Activated CD4-positive, alpha-beta T cell treated with anti-CD3 and anti-CD28 coated beads, Interleukin-2, amount 50 U/mL, for 4 hours (primary cell): ENCODE measurements around the gene CFAP74.

Source experiments
- DNase-seq, 2 experiments: peaks; one replicate each; pipeline ENCODE4 v3.0.0-alpha.2; 2020

Gene CFAP74

DNA sequence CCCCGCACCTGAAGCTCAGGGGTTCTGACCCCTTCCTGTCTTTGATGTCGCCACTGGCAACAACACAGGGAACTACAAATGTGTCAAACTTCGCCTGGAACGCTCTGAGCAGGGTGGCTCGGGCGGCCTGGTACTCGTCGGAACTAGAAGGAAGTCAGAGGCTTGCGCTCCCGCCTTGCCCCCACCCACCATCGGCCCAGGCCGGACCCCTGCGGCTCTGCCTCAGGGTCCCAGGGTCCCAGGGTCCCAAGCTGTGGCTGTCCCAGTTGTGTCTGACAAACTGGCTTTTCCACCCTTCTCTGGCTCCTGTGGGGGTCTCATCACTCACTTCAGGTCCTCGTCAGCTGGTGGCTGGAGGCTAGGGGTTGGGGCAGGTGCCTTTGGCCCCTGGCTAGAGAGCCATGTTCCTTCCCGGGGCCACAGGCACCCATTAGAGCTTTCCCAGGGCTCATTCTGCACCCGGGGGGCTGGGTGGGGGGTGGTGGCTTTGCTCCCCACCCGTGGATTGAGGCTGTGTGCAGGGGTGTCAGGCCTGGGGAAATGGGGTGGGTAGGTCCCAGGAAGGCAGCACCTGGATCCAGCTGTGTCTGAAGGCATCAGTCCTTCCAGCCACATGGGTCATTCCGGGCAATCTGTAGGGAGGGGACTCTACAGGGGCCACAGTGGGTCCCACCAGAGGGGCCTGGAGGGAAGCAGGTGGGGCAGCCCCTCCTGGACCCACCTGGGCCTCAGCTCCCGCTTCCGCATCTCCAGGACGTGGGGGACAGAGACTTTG lies 76.5 kb downstream of the CFAP74 start:
- DNase-seq: no peak

DNA sequence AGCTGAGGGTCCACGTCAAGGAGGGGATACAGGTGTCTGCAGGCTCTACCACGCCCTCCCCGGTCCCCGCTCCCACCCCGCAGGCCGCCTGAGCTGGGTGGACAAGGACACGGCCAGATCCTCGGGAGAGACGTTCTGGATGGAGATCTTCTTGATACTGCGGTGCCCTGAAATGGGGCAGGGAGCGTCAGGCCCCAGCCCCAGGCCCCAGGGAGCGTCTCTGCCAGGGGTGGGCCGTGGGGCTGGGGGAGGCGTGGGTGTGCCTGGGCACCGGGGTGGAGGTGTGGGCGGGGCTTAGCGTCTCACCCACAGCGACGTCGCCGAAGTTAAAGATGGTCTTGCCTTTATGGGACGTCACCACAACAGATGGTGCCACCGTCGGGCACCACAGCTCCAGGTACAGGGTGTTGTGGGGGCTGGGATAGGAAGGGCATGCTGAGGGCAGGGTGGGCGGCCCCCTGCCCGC lies 77.2 kb downstream of the CFAP74 start:
- DNase-seq: no peak

DNA sequence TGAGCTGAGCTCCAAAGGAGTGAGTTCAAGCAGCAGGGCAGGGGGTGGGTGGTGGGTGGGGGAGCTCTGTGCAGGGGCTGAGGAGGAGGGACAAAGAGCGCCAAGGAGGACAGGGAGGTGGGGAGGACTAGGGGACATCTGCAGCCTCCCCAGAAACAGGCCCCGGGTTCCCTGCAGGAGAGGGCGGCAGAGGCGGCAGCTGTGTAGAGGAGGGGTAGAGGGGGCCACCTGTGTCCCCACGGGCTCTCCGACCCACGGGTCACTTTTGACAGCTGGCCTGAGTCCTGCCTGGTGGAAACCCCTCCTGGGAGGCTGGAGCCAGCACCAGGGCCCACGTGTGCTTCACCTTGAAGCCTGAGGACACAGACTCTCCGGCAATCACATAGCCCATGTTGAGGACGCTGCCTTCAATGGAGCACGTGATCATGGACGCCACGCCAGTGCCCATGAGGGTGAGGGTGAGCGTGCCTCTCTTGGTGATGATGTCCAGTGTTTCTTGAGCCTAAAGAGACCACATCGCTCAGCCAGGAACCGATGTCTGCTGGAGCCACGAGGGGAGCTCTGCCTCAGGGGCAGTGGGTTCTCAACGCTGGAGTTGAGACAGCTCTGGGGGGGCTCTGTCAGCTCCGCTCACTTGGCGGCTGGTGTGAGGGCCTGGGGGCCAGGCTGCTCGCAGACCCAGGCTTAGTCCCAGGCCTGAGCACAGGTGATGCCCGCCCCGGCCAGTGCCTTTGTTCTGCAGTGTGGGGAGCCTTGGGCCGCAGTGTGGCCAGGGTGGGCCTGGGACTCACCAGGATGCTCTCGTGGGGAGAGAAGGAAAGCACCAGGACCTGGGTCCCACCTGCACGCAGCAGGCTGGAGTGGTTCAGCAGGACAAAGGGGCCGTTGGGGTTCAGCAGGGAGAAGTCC lies 77.9 kb downstream of the CFAP74 start:
- DNase-seq: no peak

DNA sequence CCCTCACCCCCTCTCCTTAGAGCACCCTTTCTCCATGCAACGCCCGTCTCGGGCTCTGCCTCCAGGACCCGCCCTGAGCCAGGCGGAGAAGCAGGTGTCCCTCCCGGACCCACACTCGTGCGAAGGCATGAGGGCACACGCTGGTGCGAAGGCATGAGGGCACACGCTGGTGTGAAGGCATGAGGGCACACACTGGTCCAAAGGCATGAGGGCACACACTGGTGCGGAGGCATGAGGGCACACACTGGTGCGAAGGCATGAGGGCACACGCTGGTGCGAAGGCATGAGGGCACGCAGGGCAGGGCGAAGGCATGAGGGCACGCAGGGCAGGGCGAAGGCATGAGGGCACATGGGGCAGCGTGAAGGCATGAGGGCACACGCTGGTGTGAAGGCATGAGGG lies 78.7 kb downstream of the CFAP74 start:
- no peak for DNase-seq

DNA sequence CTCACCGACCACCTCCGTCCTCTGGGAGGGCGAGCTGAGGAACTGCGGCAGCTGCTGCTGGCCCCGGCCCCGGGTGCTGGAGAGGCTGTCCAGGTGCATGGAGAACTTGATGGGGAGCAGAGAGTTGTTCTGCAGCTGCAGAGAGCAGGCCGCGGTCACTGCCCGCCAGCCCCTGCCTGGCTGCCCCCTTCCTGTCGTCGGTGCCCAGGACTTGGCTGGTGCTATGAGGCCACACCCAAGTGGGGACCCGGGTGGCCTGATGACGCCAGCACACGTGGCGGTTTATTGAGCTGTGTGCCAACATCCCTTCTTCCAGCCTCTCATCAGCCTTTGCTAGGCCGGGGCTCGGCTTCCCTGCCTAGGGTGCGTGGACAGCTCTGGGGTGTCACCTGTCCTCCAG lies 79.2 kb downstream of the CFAP74 start:
- DNase-seq: no peak

DNA sequence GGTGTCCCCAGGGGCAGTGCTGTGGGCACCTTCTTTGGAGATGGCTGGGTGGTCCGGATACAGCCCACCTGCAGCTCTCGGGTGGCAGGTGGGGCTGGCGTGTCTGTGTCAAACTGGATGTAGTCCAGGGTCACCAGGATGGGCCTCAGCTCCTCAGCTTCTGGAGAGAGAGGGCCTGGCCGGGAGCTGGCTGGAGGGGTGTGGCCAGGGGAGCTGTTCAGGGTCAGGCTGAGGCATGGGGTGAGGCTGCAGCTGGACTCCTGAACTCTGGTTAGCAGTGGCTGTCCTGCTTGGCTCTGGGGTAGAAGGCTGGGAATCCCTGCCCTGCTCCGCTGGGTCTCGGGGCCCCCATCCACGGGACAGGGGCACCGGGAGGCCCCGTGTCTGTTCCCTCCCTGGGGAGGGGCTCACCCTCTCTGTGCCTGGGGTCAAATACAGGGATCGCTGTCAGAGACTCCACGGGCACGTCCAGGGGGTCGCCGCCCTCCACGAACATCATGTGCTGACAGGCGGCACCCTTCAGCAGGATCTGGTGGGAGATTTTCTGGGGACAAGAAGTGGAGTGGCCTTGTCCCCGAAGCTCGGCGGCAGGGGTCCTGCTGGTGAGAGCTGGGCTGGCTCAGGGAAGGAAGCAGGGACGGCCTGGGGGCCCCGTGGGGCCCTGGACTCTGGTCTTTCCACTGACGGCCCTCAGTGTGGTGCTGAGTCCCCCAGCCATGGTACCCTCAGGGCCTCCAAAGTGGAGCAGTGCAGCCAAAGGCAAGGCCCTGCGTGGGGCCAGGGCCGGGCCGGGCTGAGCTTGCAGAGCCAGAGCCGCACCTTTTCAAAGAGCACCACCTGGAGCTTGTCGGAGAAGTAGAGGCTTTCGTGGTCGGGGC lies 80.4 kb downstream of the CFAP74 start:
- no peak for DNase-seq

DNA sequence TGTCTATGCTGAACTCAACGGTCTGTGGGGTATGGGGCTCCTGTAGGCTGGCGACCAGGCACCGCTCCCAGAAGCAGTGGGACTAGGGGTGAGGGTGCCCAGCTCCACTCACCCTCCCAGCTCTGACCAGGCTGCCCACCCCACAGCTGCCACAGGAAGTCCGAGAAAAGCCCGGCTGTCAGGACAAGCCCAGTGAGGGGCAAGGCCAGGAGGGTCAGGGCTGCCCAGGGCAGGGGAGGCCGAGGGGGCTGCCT lies 81.0 kb downstream of the CFAP74 start:
- DNase-seq: no peak

DNA sequence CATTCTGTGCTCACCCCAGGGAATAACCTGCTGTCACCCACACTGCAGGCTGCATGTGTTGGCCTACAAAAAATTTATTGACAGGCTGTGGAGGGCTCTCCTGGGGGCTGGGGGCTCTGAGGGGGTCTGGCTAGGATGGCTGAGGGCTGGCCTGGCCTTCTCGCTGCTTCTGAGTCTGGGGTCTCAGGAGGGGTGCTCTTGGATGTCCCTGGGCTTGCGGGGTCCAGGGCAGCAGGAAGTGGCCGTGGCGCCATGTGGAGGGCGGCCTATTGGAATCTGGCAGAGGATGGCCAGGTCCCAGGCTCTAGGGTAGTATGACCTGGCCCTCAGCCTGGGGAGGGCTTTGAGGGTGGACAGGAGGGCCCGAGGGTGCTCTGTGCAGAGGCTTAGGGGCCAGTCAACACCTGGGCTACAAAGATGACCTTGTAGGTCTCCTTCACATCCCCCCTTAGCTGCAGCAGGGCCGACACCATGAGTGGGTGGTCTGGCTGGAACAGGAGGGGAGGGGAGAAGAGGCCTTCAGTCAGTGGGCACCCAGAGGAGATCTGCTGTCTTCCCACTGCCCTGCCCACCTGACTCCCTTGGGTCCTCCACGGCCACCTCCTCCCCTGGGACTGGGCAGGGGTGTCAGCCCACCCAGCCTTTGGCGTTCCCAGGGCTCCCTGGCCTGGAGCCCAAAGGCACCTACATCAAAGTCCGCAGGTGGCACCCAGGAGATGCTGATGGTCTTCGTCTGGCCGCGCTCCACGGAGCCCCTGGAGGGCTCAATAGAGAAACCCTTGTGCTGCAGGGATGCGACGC lies 81.5 kb downstream of the CFAP74 start:
- DNase-seq: no peak

DNA sequence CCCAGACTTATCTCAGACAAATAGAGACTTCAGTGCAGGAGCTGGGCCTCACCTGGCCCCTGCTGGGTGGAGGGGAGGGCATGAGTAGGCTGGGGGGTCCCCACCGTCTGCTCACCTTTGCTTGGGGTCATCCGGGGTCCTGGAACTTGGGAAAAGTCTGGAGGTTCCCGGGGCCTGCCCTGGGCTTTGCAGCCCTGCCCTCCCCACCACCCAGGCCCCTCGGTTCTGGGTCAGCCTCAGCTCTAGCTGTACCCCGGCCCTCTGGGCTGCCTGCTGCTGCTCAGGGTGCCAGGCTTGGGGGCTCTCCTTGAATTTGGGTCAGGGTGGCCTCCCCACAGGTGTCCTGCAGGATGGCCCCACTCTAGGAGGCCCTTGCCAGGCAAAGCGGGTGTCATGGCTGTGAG lies 82.1 kb downstream of the CFAP74 start:
- no peak for DNase-seq

DNA sequence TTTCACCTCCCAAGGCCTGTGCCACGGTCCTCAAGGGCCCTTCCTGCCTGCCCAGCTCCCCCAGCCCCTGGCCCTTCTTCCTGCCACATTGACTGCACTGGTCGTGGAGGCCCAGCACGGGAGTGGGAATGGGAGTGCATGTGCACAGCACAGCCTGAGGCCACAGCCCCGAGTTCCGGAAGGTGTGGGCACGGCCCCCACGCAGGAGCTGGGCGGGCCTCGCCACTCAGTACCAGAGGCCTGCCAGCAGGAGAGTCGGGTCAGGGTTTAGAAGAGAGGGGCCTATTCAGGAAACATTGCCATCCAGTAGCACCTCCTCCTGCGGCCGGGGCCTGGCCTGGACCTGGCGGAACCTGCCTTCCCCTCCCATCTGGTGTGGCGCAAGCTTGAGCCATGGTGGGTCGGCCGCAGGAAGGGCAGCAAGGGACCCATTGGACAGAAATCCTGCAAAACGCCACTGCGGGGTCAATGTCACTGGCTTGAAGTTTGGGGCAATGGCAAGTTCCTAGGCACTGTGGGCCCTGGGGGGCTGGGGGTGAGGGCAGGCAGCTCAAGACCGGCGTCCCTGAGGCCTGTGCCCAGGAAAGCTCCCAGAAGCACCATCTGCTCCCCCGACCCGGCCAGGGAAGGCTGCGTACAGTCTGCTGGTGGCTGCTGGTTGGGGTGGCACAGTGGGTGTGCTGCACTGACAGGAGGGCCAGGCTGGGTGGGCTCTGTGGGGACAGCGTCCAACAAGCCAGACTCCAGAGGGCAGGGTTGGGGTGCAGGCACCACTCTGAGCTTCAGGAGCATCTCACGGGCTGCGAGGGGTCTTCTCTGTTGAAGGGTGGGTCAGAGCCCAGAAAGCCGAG lies 82.8 kb downstream of the CFAP74 start:
- DNase-seq: no peak

DNA sequence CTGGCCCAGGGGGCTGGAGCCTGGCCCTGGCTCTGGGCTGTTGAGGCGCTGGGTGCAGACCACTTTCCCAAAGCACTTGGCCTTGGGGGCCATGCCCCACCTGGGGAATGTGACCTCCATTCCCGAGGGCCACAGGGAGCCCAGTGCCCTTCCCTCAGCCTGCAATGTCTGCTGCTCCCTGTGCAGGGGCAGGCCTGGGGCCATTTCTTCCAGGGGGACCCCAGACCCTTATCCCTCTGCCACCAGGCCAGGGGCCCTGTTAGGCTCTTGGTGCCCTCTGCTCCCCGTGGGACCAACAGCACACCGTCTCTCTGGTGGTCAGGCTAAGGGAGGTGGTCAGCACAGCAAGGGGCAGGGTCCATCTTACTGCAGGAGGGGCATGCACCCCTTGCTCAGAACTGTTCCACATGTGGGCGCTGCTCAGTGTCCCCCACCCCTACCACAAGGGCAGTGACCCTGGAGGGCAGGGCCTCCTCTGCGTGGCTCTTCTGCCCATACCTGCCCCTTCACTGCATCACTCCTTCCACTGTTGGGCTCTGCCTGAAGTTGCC lies 83.5 kb downstream of the CFAP74 start:
- no peak for DNase-seq

DNA sequence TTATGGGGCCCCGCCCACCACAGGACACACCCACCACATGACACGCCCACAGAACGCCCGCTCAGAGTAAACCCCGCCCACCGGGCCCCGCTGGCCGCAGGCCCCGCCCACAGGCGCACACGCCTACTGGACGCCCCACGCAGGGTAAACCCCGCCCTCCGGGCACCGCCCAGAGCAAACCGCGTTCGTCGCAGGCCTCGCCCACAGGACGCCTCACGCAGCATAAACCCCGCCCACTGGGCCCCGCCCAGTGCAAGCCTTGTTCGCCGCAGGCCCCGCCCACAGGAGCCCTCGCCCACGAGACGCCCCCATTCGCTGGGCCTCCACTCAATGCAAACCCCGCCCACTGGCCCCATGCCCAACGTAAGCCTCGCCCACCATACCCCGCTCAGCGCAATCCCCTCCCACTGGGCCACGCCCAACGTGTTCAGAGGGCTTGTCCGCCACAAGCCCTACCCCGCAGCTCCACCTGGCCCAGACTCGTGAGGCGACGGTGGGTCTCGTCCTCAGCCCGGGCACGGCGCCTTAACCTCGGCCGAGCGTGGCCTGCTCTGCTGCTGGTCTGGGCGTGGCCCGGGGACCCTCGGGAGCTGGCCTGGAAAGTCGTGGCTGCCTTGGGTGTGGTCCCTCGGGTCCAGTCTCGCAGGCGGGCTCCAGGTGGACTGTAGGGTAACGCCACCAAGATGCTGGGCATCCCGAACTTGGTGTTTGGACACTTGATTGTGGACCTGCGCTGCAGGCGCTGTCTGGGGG lies 84.1 kb downstream of the CFAP74 start:
- peak; percentile 99 for DNase-seq

DNA sequence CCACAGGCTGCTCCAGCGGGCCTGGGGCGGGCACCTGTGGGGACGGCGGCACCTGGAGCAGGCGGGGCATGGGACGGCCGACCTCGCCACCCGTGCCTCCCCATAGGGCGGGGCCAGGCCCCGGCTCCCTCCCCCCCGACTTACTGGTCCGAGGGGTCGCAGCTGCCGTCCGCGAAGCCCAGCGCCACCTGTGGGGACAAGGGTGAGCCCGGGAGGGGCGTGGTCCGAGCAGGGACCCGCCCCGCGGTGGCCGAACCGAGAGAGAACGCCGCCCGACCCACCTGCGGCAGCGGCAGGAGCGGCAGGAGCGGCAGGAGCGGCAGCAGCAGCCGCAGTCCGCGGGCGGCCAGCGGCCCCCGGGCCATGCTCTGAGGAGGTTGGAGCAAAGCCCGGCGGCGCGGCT lies 84.7 kb downstream of the CFAP74 start, which contains the start of gene TMEM52:
TSS of gene TMEM52 (minus strand) at position 379 of the 403 bp plus-strand sequence. CDS start at position 365, 14 bp downstream.
- peak in 1 of 2 experiments; percentile 20 for DNase-seq

DNA sequence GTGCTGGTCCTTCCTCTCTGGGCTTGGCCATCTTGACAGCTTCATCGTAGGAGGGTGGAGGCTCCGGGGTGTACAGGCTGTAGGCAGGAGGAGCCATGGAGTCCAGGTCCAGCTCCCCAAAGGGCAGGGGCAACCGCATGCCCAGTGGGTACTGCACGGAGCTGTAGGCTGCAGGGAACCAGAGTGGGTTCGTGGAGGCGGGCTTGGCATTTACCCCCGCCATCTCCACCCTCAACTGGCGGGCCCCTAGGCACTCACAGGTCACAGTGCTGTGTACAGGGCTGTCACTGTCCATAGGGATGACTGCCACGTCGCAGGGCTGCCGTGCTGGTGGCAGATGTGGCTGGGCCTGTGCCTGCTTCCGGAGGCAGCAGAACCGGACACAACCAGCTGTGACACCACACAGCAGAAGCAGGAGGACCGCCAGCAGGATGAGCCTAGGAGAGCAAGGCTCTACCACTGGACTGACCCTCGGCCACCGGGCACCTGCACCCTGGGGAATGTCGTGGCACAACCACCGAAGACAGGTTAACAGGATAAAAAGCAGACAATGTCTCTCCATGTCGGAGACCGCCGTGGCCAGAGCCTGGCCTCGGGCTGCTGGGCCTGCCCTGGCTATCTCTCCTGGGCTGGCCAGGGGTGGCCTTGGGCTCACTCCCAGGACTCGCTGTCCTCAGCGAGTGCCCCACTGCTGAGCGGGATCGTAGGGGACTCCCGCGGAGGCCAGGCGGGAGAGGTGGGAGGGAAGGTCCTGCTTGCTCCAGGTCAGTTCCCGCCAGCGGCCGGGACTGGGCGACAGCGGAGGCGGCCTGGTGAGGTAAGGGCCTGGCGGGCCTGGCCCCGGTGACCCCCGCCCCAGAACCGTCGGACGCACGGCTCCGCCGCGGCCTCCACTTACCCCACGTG lies 85.3 kb downstream of the CFAP74 start:
- DNase-seq: no peak

DNA sequence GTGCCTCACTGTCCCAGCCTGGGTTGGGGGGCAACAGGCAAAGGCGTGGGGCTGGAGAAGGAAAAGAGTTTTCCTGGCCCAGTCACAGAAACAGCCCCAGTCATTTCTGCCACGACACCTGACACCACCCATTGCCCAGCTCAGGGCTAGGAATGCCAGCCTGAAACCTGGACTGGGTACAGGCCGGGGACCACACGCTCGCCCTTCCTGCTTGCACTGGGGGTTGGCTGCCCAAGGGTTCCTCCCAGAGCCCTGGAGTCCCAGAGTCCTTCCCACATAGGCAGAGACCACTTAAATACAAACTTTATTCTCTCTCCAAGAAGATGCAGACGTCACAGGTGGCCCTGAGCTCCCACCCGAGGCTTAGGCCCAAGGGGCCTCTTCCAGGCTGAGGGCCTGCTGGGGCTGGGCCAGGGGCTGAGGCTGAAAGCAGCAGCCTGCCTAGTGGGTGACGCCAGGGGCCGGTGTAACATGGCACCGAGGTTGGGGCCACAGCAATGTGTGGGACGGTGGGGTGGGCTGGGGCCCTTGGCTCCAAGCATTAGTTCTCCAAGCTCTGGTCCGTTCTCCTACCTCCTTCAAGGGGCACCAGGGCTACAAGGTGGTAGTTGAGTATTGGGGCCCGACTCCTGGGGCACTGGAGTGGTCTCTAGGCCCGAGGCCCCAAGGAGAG lies 86.1 kb downstream of the CFAP74 start:
- no peak for DNase-seq

DNA sequence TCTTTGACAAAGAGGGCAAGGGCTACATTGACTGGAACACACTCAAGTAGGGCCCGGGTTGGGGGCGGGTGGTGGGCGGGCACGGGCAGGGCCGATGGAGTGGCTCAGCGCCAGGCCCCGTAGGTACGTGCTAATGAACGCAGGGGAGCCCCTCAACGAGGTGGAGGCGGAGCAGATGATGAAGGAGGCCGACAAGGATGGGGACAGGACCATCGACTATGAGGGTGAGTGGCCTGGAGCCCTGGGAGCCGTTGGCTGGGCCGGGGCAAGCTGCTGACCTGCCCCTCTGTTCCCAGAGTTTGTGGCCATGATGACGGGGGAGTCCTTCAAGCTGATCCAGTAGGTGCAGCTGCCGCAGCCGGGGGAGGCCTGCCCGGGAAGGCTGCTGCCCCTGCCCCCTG lies 86.7 kb downstream of the CFAP74 start:
- no peak for DNase-seq

DNA sequence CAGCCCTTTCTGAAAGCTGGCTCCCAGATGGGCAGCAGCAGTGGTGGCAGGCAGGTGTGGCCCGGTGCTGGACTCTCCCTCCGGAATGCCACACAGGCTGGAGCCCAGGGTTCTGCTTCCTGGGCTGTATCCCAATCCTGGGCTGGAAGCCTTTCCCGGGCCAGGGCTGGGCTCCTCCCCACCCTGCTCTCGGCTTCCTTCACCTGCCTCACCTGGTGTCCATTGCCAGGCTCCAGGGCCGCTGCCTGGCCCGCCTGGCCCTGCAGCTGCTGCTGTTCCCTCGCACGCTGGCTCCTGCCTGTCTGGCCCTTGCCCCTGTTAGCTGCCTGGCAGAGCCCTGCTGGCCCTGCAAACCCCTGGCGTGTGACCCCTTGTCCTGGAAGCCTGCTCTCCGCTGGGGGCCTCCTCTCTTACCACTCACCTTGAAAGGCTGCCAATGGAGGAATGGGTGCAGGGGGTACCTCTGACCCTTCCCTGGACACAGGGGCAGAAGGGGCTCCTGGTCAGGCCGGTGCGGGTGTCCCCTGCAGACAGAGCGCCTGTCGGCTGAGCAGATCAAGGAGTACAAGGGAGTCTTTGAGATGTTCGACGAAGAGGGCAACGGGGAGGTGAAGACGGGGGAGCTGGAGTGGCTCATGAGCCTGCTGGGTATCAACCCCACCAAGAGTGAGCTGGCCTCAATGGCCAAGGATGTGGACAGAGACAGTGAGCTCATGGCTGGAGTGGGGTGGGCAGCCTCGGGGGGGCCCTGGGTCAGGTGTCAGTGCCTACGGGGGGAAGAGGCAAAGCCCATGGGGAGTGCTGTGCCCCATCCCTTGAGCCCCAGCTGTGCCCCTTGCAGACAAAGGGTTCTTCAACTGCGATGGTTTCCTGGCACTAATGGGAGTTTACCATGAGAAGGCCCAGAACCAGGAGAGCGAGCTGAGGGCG lies 87.4 kb downstream of the CFAP74 start:
- DNase-seq: no peak
